ENCODE results near the gene ZFP36.

- TF ChIP-seq CTCF (IDR thresholded peaks at IDR 0.05) (peak; percentile 99), TP53 (CRISPR knock-in tag; IDR thresholded peaks at IDR 0.05) (peak; percentile 98), POLR2A (IDR thresholded peaks at IDR 0.05; ENCODE audit: low read length) (peak; percentile 64), MYC (IDR thresholded peaks at IDR 0.05; ENCODE audit: borderline replicate concordance, low read length) (peak; percentile 95), CBX2 (IDR thresholded peaks at IDR 0.05; ENCODE audit: borderline replicate concordance, low read depth) (no peak), BHLHE40 (IDR thresholded peaks at IDR 0.05; ENCODE audit: low read depth, low read length) (peak; percentile 95), EP300 (IDR thresholded peaks at IDR 0.05) (peak in 1 of 2 experiments; percentile 61; a peak in 1 of 5 replicates), SMC3 (IDR thresholded peaks at IDR 0.05) (peak; percentile 83), PBX3 (IDR thresholded peaks at IDR 0.05) (no peak; the same call in none of the 2 replicates), HDAC2 (IDR thresholded peaks at IDR 0.05) (no peak), MAZ (IDR thresholded peaks at IDR 0.05; ENCODE audit: borderline replicate concordance, low read depth, low read length) (peak; percentile 13; the same call in 1 of the 2 replicates), RCOR1 (IDR thresholded peaks at IDR 0.05; ENCODE audit: low read depth, low read length) (peak; percentile 67; the same call in 1 of the 2 replicates)
These were observed 5.6 kb downstream of the ZFP36 start, which contains the start of gene PLEKHG2 for GRCh38 chr19:39412100-39412866.
